Loucy (cell line): ENCODE measurements around the gene PNMA1.

Source experiments
- CTCF ChIP-seq: fragments of 200-600 bp; sonication (generic); conservative IDR thresholded peaks from 2 replicates; pipeline ENCODE4 v1.5.1; 2014; ENCODE audit warnings: mild to moderate bottlenecking, antibody characterized with exemption, low read length
- EZH2phosphoT487 ChIP-seq: fragments of 200-600 bp; IDR thresholded peaks from 2 replicates; pipeline ENCODE4 v1.6.1; 2018; ENCODE audit warnings: antibody characterized with exemption, mild to moderate bottlenecking, moderate library complexity, borderline replicate concordance

GRCh38 chr14:73723797-73724661 is 9.8 kb upstream of the PNMA1 start:
- TF ChIP-seq CTCF (no peak), EZH2phosphoT487 (no peak)
